ENCODE data around the gene ALKBH2. TPM values are rescaled to one million over a fixed set of nuclear protein-coding genes. Genes with fewer than 3 reads are reported as not detected.

Gene ALKBH2
- total RNA-seq, 2 experiments from 2014 or later: 10.0 to 13.0 TPM

- CTCF ChIA-PET: interaction anchor here (0.7 kb wide), 2 partner anchors 12 to 21 kb away, joined by 3 to 5 read pairs; no protein-coding TSS in a partner anchor
- peaks cover 16% of the 10 kb centered on the region for H3K4me1 Mint-ChIP-seq
Observed at GRCh38 chr12:109109746-109110350, 16.6 kb upstream of the ALKBH2 start.

GRCh38 chr12:109105176-109105575 lies 11.9 kb upstream of the ALKBH2 start:
- no peaks in the 10 kb centered on the region for H3K27me3 Mint-ChIP-seq
- H3K4me1 Mint-ChIP-seq: peaks cover 8% of the 10 kb centered on the region
- H3K9me3 Mint-ChIP-seq: no peaks in the 10 kb centered on the region
- no peak overlapping the region for H3K4me3 Mint-ChIP-seq
- POLR2A ChIA-PET: no interaction called here
- H3K36me3 Mint-ChIP-seq (ENCODE audit: low read depth): peaks cover 49% of the 10 kb centered on the region
- H3K27ac Mint-ChIP-seq: no peak overlapping the region
- CTCF ChIA-PET: interaction anchor here (1.4 kb wide), 1 partner anchor 28 kb away, joined by 3 read pairs; no protein-coding TSS in a partner anchor
- no peak for DNase-seq

More at GRCh38 chr12:109109746-109110350, 16.6 kb upstream of the ALKBH2 start:
- POLR2A ChIA-PET: no interaction called here
- H3K9me3 Mint-ChIP-seq: no peaks in the 10 kb centered on the region
- peaks cover 26% of the 10 kb centered on the region for H3K36me3 Mint-ChIP-seq (ENCODE audit: low read depth)
- peak overlapping the region; percentile 39 for H3K27ac Mint-ChIP-seq
- no peak for DNase-seq
- no peaks in the 10 kb centered on the region for H3K27me3 Mint-ChIP-seq
- no peak overlapping the region for H3K4me3 Mint-ChIP-seq

- ChIA-PET CTCF (interaction anchor here (1.0 kb wide), 1 partner anchor 436 kb away, joined by 3 read pairs; no protein-coding TSS in a partner anchor), POLR2A (no interaction called here)
- peaks cover 50% of the 10 kb centered on the region for H3K36me3 Mint-ChIP-seq (ENCODE audit: low read depth)
- no peaks in the 10 kb centered on the region for H3K9me3 Mint-ChIP-seq
- H3K27me3 Mint-ChIP-seq: no peaks in the 10 kb centered on the region
- peaks cover 25% of the 10 kb centered on the region for H3K4me1 Mint-ChIP-seq
- no peak overlapping the region for H3K4me3 Mint-ChIP-seq
- no peak for DNase-seq
- H3K27ac Mint-ChIP-seq: no peak overlapping the region
Observed at GRCh38 chr12:109102491-109102890, 9.2 kb upstream of the ALKBH2 start.

- H3K4me3 Mint-ChIP-seq: no peak overlapping the region
Observed at GRCh38 chr12:109100741-109101140, 7.5 kb upstream of the ALKBH2 start.

GRCh38 chr12:109099431-109100020 lies 6.3 kb upstream of the ALKBH2 start:
- CTCF ChIA-PET: interaction anchor here (1.3 kb wide), 1 partner anchor 12 kb away, joined by 6 read pairs; no protein-coding TSS in a partner anchor
- DNase-seq: peak; percentile 9
- peak overlapping the region; percentile 83 for H3K27ac Mint-ChIP-seq
- H3K4me1 Mint-ChIP-seq: peaks cover 29% of the 10 kb centered on the region
- H3K4me3 Mint-ChIP-seq: peak overlapping the region; percentile 85
- H3K27me3 Mint-ChIP-seq: no peaks in the 10 kb centered on the region
- H3K36me3 Mint-ChIP-seq (ENCODE audit: low read depth): peaks cover 36% of the 10 kb centered on the region
- no peaks in the 10 kb centered on the region for H3K9me3 Mint-ChIP-seq
- POLR2A ChIA-PET: no interaction called here

More at GRCh38 chr12:109100741-109101140, 7.5 kb upstream of the ALKBH2 start:
- no peaks in the 10 kb centered on the region for H3K9me3 Mint-ChIP-seq
- H3K36me3 Mint-ChIP-seq (ENCODE audit: low read depth): peaks cover 45% of the 10 kb centered on the region
- no peak overlapping the region for H3K27ac Mint-ChIP-seq
- CTCF ChIA-PET: interaction anchor here (0.6 to 1.3 kb wide), 4 partner anchors 14 to 1966 kb away, joined by 3 to 4 read pairs (median 4); partner anchors contain the start of gene SART3
- POLR2A ChIA-PET: no interaction called here
- H3K27me3 Mint-ChIP-seq: no peaks in the 10 kb centered on the region
- peaks cover 29% of the 10 kb centered on the region for H3K4me1 Mint-ChIP-seq
- no peak for DNase-seq

GRCh38 chr12:109098651-109099050 lies 5.4 kb upstream of the ALKBH2 start:
- ChIA-PET CTCF (interaction anchor here (0.6 to 1.3 kb wide), 4 partner anchors 11 to 1025 kb away, joined by 3 to 6 read pairs (median 4); partner anchors contain the start of gene SSH1), POLR2A (no interaction called here)
- H3K4me3 Mint-ChIP-seq: peak overlapping the region; percentile 85
- DNase-seq: no peak
- H3K27ac Mint-ChIP-seq: peak overlapping the region; percentile 22
- no peaks in the 10 kb centered on the region for H3K27me3 Mint-ChIP-seq
- H3K4me1 Mint-ChIP-seq: peaks cover 34% of the 10 kb centered on the region
- peaks cover 32% of the 10 kb centered on the region for H3K36me3 Mint-ChIP-seq (ENCODE audit: low read depth)
- no peaks in the 10 kb centered on the region for H3K9me3 Mint-ChIP-seq

GRCh38 chr12:109098183-109098604 lies 4.9 kb upstream of the ALKBH2 start:
- H3K36me3 Mint-ChIP-seq (ENCODE audit: low read depth): peaks cover 30% of the 10 kb centered on the region
- H3K27me3 Mint-ChIP-seq: no peaks in the 10 kb centered on the region
- POLR2A ChIA-PET: no interaction called here
- H3K4me3 Mint-ChIP-seq: peak overlapping the region; percentile 85
- H3K9me3 Mint-ChIP-seq: no peaks in the 10 kb centered on the region
- peaks cover 39% of the 10 kb centered on the region for H3K4me1 Mint-ChIP-seq
- H3K27ac Mint-ChIP-seq: peak overlapping the region; percentile 69
- CTCF ChIA-PET: interaction anchor here (0.6 to 1.3 kb wide), 4 partner anchors 12 to 1025 kb away, joined by 3 to 6 read pairs (median 4); partner anchors contain the start of gene SSH1
- no peak for DNase-seq

- H3K4me1 Mint-ChIP-seq: peaks cover 44% of the 10 kb centered on the region
- peaks cover 29% of the 10 kb centered on the region for H3K36me3 Mint-ChIP-seq (ENCODE audit: low read depth)
- H3K9me3 Mint-ChIP-seq: no peaks in the 10 kb centered on the region
- ChIA-PET POLR2A (no interaction called here), CTCF (interaction anchor here (0.6 kb wide), 1 partner anchor 12 kb away, joined by 5 read pairs; no protein-coding TSS in a partner anchor)
- H3K27ac Mint-ChIP-seq: peak within 1 kb of the TSS; percentile 78
- H3K27me3 Mint-ChIP-seq: no peaks in the 10 kb centered on the region
- H3K4me3 Mint-ChIP-seq: peak within 1 kb of the TSS; percentile 85
- peak; percentile 97 for DNase-seq
Observed at GRCh38 chr12:109097435-109098182, 4.3 kb upstream of the ALKBH2 start, which contains the start of gene UNG. TSS of gene UNG (plus strand) at chr12:109097597. CDS start at chr12:109097680, 83 bp downstream.

GRCh38 chr12:109097140-109097434 lies 3.8 kb upstream of the ALKBH2 start:
- peak overlapping the region; percentile 85 for H3K4me3 Mint-ChIP-seq
- H3K27me3 Mint-ChIP-seq: no peaks in the 10 kb centered on the region
- POLR2A ChIA-PET: no interaction called here
- H3K4me1 Mint-ChIP-seq: peaks cover 50% of the 10 kb centered on the region
- no peaks in the 10 kb centered on the region for H3K9me3 Mint-ChIP-seq
- CTCF ChIA-PET: no interaction called here
- peaks cover 32% of the 10 kb centered on the region for H3K36me3 Mint-ChIP-seq (ENCODE audit: low read depth)
- no peak for DNase-seq
- no peak overlapping the region for H3K27ac Mint-ChIP-seq

- no peaks in the 10 kb centered on the region for H3K9me3 Mint-ChIP-seq
- H3K27me3 Mint-ChIP-seq: no peaks in the 10 kb centered on the region
- peak overlapping the region; percentile 76 for H3K4me3 Mint-ChIP-seq
- H3K4me1 Mint-ChIP-seq: peaks cover 40% of the 10 kb centered on the region
- H3K27ac Mint-ChIP-seq: peak overlapping the region; percentile 92
- POLR2A ChIA-PET: interaction anchor here (0.7 kb wide), 1 partner anchor 39 kb away, joined by 3 read pairs; no protein-coding TSS in a partner anchor
- DNase-seq: no peak
- CTCF ChIA-PET: interaction anchor here (0.6 to 1.7 kb wide), 21 partner anchors 8 to 522 kb away, joined by 3 to 7 read pairs (median 3); partner anchors contain the start of gene USP30
- peaks cover 15% of the 10 kb centered on the region for H3K36me3 Mint-ChIP-seq (ENCODE audit: low read depth)
Observed at GRCh38 chr12:109092497-109093021, 713 bp downstream of the ALKBH2 start.

GRCh38 chr12:109089683-109090082 lies 3.6 kb downstream of the ALKBH2 start:
- Mint-ChIP-seq H3K27ac (peak overlapping the region; percentile 36), H3K36me3 (ENCODE audit: low read depth) (peaks cover 19% of the 10 kb centered on the region), H3K27me3 (no peaks in the 10 kb centered on the region), H3K4me3 (no peak overlapping the region), H3K4me1 (peaks cover 37% of the 10 kb centered on the region), H3K9me3 (no peaks in the 10 kb centered on the region)
- no peak for DNase-seq
- POLR2A ChIA-PET: no interaction called here
- CTCF ChIA-PET: interaction anchor here (0.6 kb wide), 1 partner anchor 12 kb away, joined by 3 read pairs; no protein-coding TSS in a partner anchor

- H3K9me3 Mint-ChIP-seq: no peaks in the 10 kb centered on the region
- no peak for DNase-seq
- H3K27me3 Mint-ChIP-seq: no peaks in the 10 kb centered on the region
- H3K27ac Mint-ChIP-seq: no peak overlapping the region
- H3K4me1 Mint-ChIP-seq: peaks cover 33% of the 10 kb centered on the region
- no peak overlapping the region for H3K4me3 Mint-ChIP-seq
- CTCF ChIA-PET: interaction anchor here (1.3 kb wide), 1 partner anchor 19 kb away, joined by 6 read pairs; no protein-coding TSS in a partner anchor
- POLR2A ChIA-PET: no interaction called here
- H3K36me3 Mint-ChIP-seq (ENCODE audit: low read depth): peaks cover 19% of the 10 kb centered on the region
Observed at GRCh38 chr12:109088818-109089217, 4.5 kb downstream of the ALKBH2 start.

Measured in activated CD4-positive, alpha-beta T cell treated with anti-CD3 and anti-CD28 coated beads, Interleukin-2, amount 10 ng/mL, durations not matched to agents 7 days and 5 days (primary cell).